Mesenteric fat pad (tissue), 1 donor: ENCODE measurements around the gene TTLL7. TPM values are rescaled to one million over a fixed set of nuclear protein-coding genes. Genes with fewer than 3 reads are reported as not detected.
"Not testable (repeated sequence)": the region's sequence is repeated elsewhere in the genome, so short reads cannot be mapped to it uniquely, and the experiment has no call there.

Experiments
- DNase-seq: peaks from one replicate; pipeline ENCODE4 v3.0.0-alpha.2; 2020; ENCODE audit warnings: low spot score
- total RNA-seq: library from RNA; stranded (reverse); fragmentation: NEBNext Ultra II Directional; extraction: Animal tissue kit (Norgen Biotek cat#: 25700); gene quantifications from one replicate; pipeline ENCODE4 v1.2.1, GENCODE V29; 2021
- donor health status: DM: yes; HTN: yes; CAD: no.

Gene TTLL7
- total RNA-seq, 1 donor from 2014 or later, result 8.8 TPM

GRCh38 chr1:83996191-83996590 lies 2.7 kb downstream of the TTLL7 start:
- no peak for DNase-seq

GRCh38 chr1:83995649-83996048 lies 3.3 kb downstream of the TTLL7 start:
- no peak for DNase-seq

- DNase-seq, result no peak
These were observed 4.8 kb downstream of the TTLL7 start for GRCh38 chr1:83994111-83994510.

- no peak for DNase-seq
These were observed 8.2 kb downstream of the TTLL7 start for GRCh38 chr1:83990734-83991133.

- DNase-seq, result no peak
These were observed 13.9 kb downstream of the TTLL7 start for GRCh38 chr1:83985048-83985447.

- not testable (repeated sequence) for DNase-seq
These were observed 15.0 kb downstream of the TTLL7 start for GRCh38 chr1:83983918-83984317.

- DNase-seq, result no peak
These were observed 20.9 kb downstream of the TTLL7 start for GRCh38 chr1:83978056-83978455.

GRCh38 chr1:83976920-83977319 lies 22.0 kb downstream of the TTLL7 start:
- no peak for DNase-seq

GRCh38 chr1:83970802-83971201 lies 28.1 kb downstream of the TTLL7 start:
- no peak for DNase-seq

- DNase-seq, result no peak
These were observed 28.8 kb downstream of the TTLL7 start for GRCh38 chr1:83970114-83970513.

GRCh38 chr1:83967336-83967735 lies 31.6 kb downstream of the TTLL7 start:
- DNase-seq, result no peak

- no peak for DNase-seq
These were observed 34.8 kb downstream of the TTLL7 start for GRCh38 chr1:83964153-83964552.

GRCh38 chr1:83961571-83962295 lies 37.2 kb downstream of the TTLL7 start:
- DNase-seq, result no peak

- DNase-seq, result no peak
These were observed 38.2 kb downstream of the TTLL7 start for GRCh38 chr1:83960669-83961277.

GRCh38 chr1:83959824-83960498 lies 39.0 kb downstream of the TTLL7 start:
- no peak for DNase-seq

- no peak for DNase-seq
These were observed 40.2 kb downstream of the TTLL7 start for GRCh38 chr1:83958704-83959103.

GRCh38 chr1:83954166-83954823 lies 44.6 kb downstream of the TTLL7 start:
- DNase-seq, result no peak

- no peak for DNase-seq
These were observed 48.7 kb downstream of the TTLL7 start for GRCh38 chr1:83950106-83950661.

GRCh38 chr1:83942914-83943313 lies 56.0 kb downstream of the TTLL7 start:
- DNase-seq, result no peak

GRCh38 chr1:83934550-83934949 lies 64.4 kb downstream of the TTLL7 start:
- no peak for DNase-seq

- DNase-seq, result no peak
These were observed 66.2 kb downstream of the TTLL7 start for GRCh38 chr1:83932693-83933092.

- no peak for DNase-seq
These were observed 66.7 kb downstream of the TTLL7 start for GRCh38 chr1:83932281-83932680.
